HUES48 (cell line): ENCODE measurements around the gene AUP1.

Experiments
- H3K27ac ChIP-seq: one replicate; pipeline ENCODE4 v1.7.0; 2013; ENCODE audit warnings: low read depth, low read length, inconsistent platforms
- H3K27me3 ChIP-seq: 2 replicates; pipeline ENCODE4 v1.6.1; 2013; ENCODE audit warnings: mild to moderate bottlenecking, low read length; ENCODE audit not compliant: control insufficient read depth, insufficient read depth
- H3K36me3 ChIP-seq: 2 replicates; pipeline ENCODE4 v1.6.1; 2013; ENCODE audit warnings: low read length; ENCODE audit not compliant: control insufficient read depth, insufficient read depth
- H3K4me1 ChIP-seq: 2 replicates; pipeline ENCODE4 v1.6.1; 2013; ENCODE audit warnings: mild to moderate bottlenecking, low read length; ENCODE audit not compliant: control insufficient read depth, insufficient read depth
- H3K4me3 ChIP-seq: 2 replicates; pipeline ENCODE4 v1.5.1; 2013; ENCODE audit warnings: mild to moderate bottlenecking, low read depth, low read length
- H3K9ac ChIP-seq: 2 replicates; pipeline ENCODE4 v1.6.1; 2013; ENCODE audit warnings: mild to moderate bottlenecking, low read depth, low read length, moderate library complexity
- H3K9me3 ChIP-seq: 2 replicates; pipeline ENCODE4 v1.6.1; 2013; ENCODE audit warnings: low read length; ENCODE audit not compliant: control insufficient read depth, insufficient read depth

AUP1 gene

GRCh38 chr2:74502147-74502719 is 27.3 kb downstream of the AUP1 start:
- Histone ChIP-seq H3K9ac (no peak overlapping the region), H3K4me3 (peak overlapping the region; percentile 60), H3K4me1 (peaks cover 17% of the 10 kb centered on the region), H3K36me3 (peaks cover 10% of the 10 kb centered on the region; the same call in 1 of the 2 replicates), H3K9me3 (no peaks in the 10 kb centered on the region), H3K27me3 (peaks cover 85% of the 10 kb centered on the region), H3K27ac (no peak overlapping the region)

- H3K9ac ChIP-seq: no peak overlapping the region
- H3K27me3 ChIP-seq: peaks cover 93% of the 10 kb centered on the region
- H3K9me3 ChIP-seq: no peaks in the 10 kb centered on the region
- H3K27ac ChIP-seq: no peak overlapping the region
- H3K4me3 ChIP-seq: no peak overlapping the region; the same call in 1 of the 2 replicates
- H3K4me1 ChIP-seq: peaks cover 11% of the 10 kb centered on the region; the same call in 1 of the 2 replicates
- H3K36me3 ChIP-seq: peaks cover 10% of the 10 kb centered on the region; the same call in 1 of the 2 replicates
These were observed 28.0 kb downstream of the AUP1 start for GRCh38 chr2:74501335-74502071.

GRCh38 chr2:74500578-74500946 is 28.9 kb downstream of the AUP1 start:
- peaks cover 11% of the 10 kb centered on the region; the same call in 1 of the 2 replicates for H3K4me1 ChIP-seq

GRCh38 chr2:74499940-74500577 is 29.4 kb downstream of the AUP1 start:
- H3K4me3 ChIP-seq: peak overlapping the region; percentile 57
- H3K27me3 ChIP-seq: peaks cover 100% of the 10 kb centered on the region
- H3K36me3 ChIP-seq: peaks cover 3% of the 10 kb centered on the region; the same call in 1 of the 2 replicates
- no peaks in the 10 kb centered on the region for H3K9me3 ChIP-seq
- H3K9ac ChIP-seq: no peak overlapping the region
- peaks cover 11% of the 10 kb centered on the region; the same call in 1 of the 2 replicates for H3K4me1 ChIP-seq
- H3K27ac ChIP-seq: no peak overlapping the region

More at GRCh38 chr2:74500578-74500946, 28.9 kb downstream of the AUP1 start:
- H3K27ac ChIP-seq: no peak overlapping the region
- no peaks in the 10 kb centered on the region for H3K9me3 ChIP-seq
- H3K36me3 ChIP-seq: peaks cover 9% of the 10 kb centered on the region; the same call in 1 of the 2 replicates
- peaks cover 100% of the 10 kb centered on the region for H3K27me3 ChIP-seq
- no peak overlapping the region for H3K9ac ChIP-seq
- H3K4me3 ChIP-seq: no peak overlapping the region

DNA sequence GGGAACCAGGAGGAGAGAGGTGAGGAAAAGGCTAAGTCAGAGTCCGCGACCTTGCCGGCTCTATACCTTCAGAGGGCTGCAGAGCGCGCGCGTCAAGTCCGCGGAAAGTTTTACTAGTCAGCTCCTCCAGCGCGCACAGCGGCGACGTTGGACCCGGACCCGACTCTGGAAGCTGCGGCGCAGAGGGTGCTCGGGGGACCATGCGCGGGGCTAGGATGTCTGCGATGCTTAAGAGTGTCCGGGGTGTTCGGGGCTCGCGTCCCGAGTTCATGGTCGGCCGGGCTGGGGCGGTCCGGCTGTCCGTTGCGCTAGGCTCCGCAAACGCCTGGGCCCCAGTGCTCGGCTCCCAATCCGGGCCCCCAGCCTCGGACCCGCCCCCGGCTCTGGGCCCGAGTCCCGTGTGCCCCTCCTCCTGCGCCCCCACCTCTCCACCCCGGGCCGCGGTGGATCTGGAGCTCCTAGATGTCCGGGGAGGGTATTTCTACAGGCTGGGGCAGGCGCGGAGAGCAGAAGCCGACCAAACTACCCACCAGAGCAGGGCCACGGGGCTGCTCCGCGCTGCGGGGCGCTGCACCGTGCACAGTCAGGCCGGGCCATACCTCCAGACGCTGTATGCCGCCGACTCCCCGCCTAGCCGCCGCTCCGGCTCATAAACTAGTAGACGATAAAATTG is 30.1 kb downstream of the AUP1 start, which contains the start of gene LBX2:
LBX2 (minus strand) TSS at position 337 of the 673 bp plus-strand sequence; CDS start at position 271, 66 bp downstream.
- H3K9me3 ChIP-seq: no peaks in the 10 kb centered on the region
- H3K27me3 ChIP-seq: peaks cover 93% of the 10 kb centered on the region
- peaks cover under 1% of the 10 kb centered on the region; the same call in 1 of the 2 replicates for H3K36me3 ChIP-seq
- no peak within 1 kb of the TSS for H3K27ac ChIP-seq
- no peak within 1 kb of the TSS for H3K9ac ChIP-seq
- peak within 1 kb of the TSS; percentile 57 for H3K4me3 ChIP-seq
- peaks cover 11% of the 10 kb centered on the region; the same call in 1 of the 2 replicates for H3K4me1 ChIP-seq

DNA sequence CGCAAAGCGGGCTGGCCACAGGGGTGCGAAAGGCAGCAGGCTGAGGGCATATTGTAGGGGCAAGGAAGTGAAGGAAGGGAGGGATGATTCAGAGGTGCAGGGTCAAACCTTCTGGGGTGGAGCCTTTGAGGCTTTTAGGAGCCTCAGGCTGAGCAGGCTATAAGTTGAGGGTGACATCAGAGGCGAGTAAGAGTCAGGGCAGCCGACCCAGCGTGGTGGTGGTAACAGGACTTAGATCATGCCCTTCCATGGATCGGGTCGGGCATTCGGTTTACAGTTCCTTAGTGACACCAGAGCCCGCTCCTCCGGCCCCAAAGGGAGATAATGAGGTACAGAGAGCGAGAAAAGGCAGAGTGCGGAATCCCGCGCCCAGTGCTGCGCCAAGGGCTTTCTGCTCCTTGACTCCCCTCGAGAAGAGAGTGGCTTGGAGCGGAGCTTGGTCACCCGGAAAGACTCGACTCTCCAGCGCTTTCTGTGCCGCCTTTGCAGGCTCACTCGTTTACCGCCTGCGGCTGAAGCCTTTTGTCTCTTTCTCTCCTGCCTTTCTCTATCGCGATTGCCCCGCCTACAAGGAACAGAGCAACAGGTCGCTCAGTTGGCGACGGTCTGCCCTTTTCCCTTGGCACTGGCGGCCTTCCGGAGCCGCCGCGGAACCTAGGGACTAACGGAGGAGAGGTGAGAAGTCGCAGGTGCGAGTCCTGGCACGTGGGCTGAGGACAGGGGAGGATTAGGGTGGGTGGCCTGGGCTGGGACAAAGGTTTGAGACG is 30.8 kb downstream of the AUP1 start:
- Histone ChIP-seq H3K9me3 (no peaks in the 10 kb centered on the region), H3K4me1 (peaks cover 11% of the 10 kb centered on the region; the same call in 1 of the 2 replicates), H3K27me3 (peaks cover 86% of the 10 kb centered on the region), H3K9ac (no peak overlapping the region), H3K4me3 (peak overlapping the region; percentile 57), H3K36me3 (peaks cover 7% of the 10 kb centered on the region; the same call in 1 of the 2 replicates), H3K27ac (no peak overlapping the region)

DNA sequence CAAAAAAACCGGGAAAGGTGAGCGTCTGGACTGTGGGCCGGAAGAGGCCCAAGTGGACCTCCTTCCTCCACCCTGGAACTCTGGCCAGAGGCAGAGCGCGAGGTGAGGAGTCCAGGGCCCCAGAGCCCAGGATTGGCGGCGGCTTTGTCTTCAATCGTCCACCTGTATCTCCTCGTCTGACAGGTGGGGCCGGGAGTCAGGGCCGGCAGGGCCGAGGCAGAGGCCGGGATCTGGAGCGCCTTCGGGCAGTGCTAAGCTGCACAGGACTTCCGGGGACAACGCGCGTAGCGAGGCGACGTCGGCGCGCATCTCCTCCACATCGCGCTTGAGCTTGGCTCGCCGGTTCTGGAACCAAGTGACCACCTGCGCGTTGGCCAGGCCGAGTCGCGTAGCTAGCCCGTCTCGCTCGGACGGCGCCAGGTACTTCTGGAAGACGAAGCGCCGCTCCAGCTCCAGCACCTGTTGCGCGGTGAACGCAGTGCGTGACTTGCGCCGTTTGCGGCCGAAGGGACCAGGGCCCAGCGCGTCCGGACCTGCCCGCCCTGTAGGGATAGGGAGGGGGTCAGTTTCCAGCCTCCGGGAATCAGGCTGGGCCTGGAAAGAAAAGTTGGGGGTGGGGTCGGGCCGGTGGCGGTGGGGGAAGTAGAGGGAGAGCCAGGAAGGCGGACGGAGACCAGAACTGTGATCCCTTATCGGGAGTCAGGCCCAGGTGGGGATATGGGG is 31.6 kb downstream of the AUP1 start:
- Histone ChIP-seq H3K36me3 (peaks cover 15% of the 10 kb centered on the region; the same call in 1 of the 2 replicates), H3K9me3 (no peaks in the 10 kb centered on the region), H3K4me1 (peaks cover 11% of the 10 kb centered on the region; the same call in 1 of the 2 replicates), H3K4me3 (peak overlapping the region; percentile 57), H3K9ac (no peak overlapping the region), H3K27ac (no peak overlapping the region), H3K27me3 (peaks cover 79% of the 10 kb centered on the region)

DNA sequence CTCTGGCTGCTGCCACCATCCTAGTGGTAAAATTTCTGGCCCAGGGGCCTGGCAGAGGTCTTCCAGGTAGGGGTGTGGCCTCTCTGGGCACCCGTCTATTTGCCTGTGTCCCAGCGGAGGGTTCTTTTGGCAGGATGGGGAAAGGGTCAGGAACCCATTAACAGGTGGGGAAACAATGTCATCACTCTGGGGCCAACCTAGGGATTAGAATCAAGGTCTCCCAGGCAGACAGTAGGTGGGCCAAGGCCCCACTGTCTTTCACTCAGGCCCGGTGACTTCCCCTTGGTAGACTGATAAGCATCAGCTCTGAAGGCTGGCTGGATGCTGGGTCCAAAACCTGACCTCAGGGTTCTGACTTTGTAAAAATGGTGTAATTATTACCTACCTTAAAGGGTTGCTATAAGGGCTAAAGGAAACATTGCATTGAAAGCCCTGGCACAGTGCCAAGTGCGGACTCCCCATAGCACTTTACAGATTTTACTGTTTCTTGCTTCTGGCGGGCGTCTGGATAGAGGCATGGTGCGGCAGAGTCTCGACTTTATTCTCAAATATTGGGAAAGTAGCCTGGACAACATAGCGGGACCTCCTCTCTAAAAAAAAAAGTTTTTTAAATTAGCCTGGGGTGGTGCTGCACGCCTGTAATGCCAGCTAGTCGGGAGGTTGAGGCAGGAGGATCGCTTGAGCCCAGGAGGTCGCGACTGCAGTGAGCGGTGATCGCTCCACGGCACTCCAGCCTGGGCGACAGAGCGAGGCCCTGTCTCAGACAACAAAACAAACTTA is 32.3 kb downstream of the AUP1 start:
- Histone ChIP-seq H3K4me1 (peaks cover 11% of the 10 kb centered on the region; the same call in 1 of the 2 replicates), H3K27me3 (peaks cover 71% of the 10 kb centered on the region), H3K4me3 (peak overlapping the region; percentile 57), H3K36me3 (peaks cover 22% of the 10 kb centered on the region), H3K9me3 (no peaks in the 10 kb centered on the region), H3K27ac (no peak overlapping the region), H3K9ac (no peak overlapping the region)

DNA sequence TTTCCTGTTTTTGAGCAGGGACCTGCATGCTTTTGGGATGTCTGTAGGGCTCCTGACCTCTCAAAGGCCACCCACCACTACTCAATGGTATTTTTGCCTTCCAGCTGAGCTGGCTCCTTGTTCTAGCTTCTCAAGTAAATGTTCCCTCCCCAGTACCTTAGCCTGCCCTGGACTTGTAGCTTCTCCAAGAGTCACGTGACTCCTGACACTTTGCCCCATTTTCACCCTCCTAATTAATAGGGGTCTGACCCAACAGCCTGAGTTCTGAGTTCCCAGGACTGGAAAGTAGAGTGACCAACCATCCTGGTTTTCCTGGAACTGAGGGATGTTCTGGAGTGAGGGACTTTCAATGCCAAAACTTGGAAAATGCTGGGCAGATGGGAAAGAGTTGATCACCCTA is 34.1 kb downstream of the AUP1 start:
- H3K27me3 ChIP-seq: peaks cover 54% of the 10 kb centered on the region
- H3K36me3 ChIP-seq: peaks cover 39% of the 10 kb centered on the region
- H3K4me1 ChIP-seq: peaks cover 10% of the 10 kb centered on the region; the same call in 1 of the 2 replicates
- H3K4me3 ChIP-seq: no peak overlapping the region
- H3K9ac ChIP-seq: no peak overlapping the region
- H3K9me3 ChIP-seq: no peaks in the 10 kb centered on the region
- H3K27ac ChIP-seq: no peak overlapping the region
